ENCODE measurements around the gene CLRN1.

- TF ChIP-seq CTCF (conservative IDR thresholded peaks at IDR 0.05; ENCODE audit: low read length) = no peak
- no peak for TF ChIP-seq EZH2phosphoT487 (IDR thresholded peaks at IDR 0.05; ENCODE audit: borderline replicate concordance)
Observed at GRCh38 chr3:150917951-150918350, 54.6 kb downstream of the CLRN1 start.
